GM21529 (cell line): ENCODE data around the gene CFB.
"Not testable (repeated sequence)": the region's sequence is repeated elsewhere in the genome, so short reads cannot be mapped to it uniquely, and the experiment has no call there.

Experiments
- ATAC-seq: cut with Tn5 transposase; IDR thresholded peaks from one replicate; pipeline ENCODE4 v1.9.1; 2021; ENCODE audit not compliant: unreplicated experiment

The CFB gene

GRCh38 chr6:31911826-31912585 is 33.9 kb upstream of the CFB start:
- no peak for ATAC-seq

GRCh38 chr6:31915351-31915750 is 30.5 kb upstream of the CFB start:
- no peak for ATAC-seq

GRCh38 chr6:31915756-31916155 is 30.1 kb upstream of the CFB start:
- no peak for ATAC-seq

DNA sequence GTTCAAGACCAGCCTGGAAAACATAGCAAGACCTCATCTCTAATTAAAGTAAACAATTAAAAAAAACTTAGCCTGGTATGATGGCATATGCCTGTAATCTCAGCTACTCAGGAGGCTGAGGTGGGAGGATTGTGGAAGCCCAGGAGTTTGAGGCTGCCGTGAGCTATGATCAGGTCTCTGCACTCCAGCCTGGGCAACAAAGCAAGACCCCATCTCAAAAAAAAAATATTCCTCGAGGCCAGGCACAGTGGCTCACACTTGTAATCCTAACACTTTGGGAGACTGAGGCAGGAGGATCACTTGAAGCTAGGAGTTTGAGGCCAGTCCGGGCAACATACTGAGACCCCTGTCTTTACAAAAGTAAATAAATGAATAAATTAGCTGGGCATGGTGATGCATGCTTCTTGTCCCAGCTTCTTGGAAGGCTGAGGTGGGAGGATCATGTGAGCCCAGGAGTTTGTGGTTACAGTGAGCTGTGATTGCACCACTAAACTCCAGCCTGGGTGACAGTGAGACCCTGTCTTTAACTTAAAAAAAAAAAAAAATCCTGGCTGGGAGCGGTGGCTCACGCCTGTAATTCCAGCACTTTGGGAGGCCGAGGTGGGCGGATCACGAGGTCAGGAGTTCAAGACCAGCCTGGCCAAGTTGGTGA is 27.7 kb upstream of the CFB start:
- no peak for ATAC-seq

DNA sequence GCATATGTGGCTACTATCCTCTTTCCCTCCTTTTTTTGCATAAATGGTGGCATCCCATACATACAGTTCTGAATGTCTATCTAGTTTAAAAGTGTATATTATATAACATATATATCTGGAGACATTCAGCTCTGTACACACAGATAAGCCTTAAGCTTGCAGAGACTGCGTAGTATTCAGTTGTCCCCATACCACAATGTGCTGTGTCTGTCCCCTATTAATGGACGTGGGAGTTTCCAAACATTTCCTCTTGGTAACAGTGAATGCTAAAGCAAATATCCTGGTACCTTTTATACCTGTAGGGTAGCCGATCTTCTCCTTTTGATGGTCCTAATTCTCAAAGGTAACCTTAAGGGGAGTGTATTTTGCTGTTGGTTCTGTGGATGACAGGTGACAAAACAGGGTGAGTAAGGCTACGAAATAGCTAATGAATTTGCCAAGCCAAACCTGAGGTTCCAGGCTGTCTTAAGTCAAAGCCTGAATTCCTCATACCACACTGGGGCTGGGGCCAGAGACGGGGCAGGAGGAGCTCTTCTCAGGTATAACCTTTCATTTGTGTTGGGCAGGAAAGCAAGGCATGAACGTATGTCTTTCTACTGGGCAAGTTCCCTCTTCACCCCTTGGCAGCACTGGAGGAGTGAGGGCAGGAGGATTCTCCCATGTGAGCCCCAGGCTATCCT is 26.1 kb upstream of the CFB start:
- no peak for ATAC-seq

DNA sequence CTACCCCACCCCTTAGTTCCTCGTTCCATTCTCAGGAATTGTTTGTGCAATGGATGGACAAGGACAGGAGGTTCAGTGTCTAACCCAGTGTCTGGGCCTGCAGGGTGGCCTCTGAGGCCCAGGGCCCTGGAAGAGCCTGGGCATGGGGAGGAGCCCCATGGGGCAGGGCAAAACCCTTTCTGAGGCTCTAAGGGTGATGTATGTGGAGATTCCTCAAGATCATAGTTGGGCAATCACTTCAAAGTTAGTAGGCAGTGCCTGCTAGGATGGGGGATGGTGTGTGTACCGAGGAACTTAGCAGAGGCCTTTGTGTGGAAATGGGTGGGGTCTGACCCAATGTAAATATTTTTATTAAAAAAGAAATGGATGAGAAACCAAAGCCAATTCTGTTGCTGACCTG is 25.1 kb upstream of the CFB start:
- no peak for ATAC-seq

GRCh38 chr6:31922942-31923341 is 23.0 kb upstream of the CFB start:
- ATAC-seq, result no peak

GRCh38 chr6:31927242-31927862 is 18.5 kb upstream of the CFB start, which contains the start of gene C2:
Gene C2, plus strand, starts transcription at chr6:31927717. Its CDS starts 36 bp downstream, at chr6:31927753.
- no peak for ATAC-seq

GRCh38 chr6:31927863-31928671 is 17.8 kb upstream of the CFB start:
- ATAC-seq, result no peak

DNA sequence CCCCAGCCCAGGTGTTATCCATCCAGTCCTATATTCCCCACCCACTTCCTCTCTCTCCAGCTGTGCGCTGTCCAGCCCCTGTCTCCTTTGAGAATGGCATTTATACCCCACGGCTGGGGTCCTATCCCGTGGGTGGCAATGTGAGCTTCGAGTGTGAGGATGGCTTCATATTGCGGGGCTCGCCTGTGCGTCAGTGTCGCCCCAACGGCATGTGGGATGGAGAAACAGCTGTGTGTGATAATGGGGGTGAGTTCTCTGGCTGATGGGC is 17.3 kb upstream of the CFB start:
- ATAC-seq, result no peak

DNA sequence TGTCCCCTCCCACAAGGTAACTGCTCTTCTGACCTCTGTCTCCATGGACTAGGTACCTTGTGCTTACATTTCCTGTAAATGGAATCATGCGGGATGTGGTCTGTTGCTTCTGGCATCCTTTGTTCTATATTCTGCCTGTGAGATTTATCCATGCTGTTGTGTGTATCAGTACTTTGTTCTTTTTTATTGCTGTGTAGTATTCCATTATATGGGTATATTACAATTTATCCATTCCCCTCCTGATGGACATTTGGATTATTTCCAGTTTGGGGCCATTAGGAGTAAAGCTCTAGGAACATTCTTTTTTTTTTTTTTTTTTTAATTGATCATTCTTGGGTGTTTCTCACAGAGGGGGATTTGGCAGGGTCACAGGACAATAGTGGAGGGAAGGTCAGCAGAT is 14.9 kb upstream of the CFB start:
- no peak for ATAC-seq

- not testable (repeated sequence) for ATAC-seq
These were observed 13.8 kb upstream of the CFB start for GRCh38 chr6:31932137-31932536.

GRCh38 chr6:31933537-31933936 is 12.4 kb upstream of the CFB start:
- no peak for ATAC-seq

GRCh38 chr6:31935021-31935420 is 10.9 kb upstream of the CFB start:
- no peak for ATAC-seq

- no peak for ATAC-seq
These were observed 10.1 kb upstream of the CFB start for GRCh38 chr6:31935823-31936222.

DNA sequence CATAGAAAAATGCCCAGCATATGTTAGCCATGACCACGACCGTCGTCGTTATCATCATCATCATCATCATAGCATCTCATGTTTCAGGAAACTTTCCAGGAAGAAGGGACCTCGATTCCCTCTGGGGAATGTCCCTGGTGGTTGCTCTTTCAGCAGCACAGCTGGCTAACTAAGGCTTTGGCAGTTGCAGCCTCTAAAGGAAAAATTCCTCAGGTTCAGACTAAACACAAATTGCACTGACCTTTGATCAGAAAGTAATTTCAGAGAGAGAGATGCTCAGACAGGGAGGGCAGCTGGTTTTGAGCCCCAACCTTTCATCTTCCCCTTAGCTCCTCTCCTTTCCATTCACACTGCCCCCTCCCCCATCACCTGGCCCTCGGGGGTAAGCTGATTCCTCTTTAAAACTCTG is 5.6 kb upstream of the CFB start:
- ATAC-seq, result no peak

DNA sequence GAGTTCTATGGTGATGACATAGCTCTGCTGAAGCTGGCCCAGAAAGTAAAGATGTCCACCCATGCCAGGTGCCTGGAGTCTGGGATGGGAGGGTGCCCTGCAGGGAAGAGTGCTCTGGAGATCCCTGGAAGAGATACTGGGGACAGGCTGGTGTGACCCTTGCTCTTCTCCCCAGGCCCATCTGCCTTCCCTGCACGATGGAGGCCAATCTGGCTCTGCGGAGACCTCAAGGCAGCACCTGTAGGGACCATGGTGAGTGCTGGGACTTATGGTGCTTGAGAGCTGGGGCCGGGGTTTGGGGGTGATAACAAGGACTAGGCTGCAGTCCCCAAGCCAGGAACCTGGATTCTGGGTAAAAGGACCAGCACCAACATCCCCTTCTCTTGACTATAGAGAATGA is 2.2 kb upstream of the CFB start:
- no peak for ATAC-seq

DNA sequence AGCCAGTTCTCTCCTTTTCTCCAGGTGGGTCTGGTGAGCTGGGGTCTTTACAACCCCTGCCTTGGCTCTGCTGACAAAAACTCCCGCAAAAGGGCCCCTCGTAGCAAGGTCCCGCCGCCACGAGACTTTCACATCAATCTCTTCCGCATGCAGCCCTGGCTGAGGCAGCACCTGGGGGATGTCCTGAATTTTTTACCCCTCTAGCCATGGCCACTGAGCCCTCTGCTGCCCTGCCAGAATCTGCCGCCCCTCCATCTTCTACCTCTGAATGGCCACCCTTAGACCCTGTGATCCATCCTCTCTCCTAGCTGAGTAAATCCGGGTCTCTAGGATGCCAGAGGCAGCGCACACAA is 765 bp upstream of the CFB start:
- no peak for ATAC-seq

- ATAC-seq, result no peak
These were observed 533 bp downstream of the CFB start for GRCh38 chr6:31946370-31946885.

DNA sequence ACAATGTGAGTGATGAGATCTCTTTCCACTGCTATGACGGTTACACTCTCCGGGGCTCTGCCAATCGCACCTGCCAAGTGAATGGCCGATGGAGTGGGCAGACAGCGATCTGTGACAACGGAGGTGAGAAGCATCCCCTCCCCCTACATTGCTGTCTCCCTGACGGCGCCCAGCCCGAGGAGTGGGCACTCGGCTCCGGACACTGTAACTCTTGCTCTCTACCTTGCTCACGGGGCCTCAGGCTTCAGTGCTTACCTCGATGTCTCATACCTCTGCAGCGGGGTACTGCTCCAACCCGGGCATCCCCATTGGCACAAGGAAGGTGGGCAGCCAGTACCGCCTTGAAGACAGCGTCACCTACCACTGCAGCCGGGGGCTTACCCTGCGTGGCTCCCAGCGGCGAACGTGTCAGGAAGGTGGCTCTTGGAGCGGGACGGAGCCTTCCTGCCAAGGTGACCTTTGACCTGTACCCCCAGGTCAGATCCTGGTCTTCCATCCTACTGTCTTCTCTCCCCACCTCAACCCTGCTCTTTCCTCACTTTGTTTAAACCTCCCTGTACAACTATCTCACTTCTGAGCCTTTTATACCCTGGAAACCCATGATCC is 1.3 kb downstream of the CFB start:
- no peak for ATAC-seq

- ATAC-seq, result no peak
These were observed 2.0 kb downstream of the CFB start for GRCh38 chr6:31947864-31948263.
